Stimulated activated CD4-positive, alpha-beta T cell treated with anti-CD3 and anti-CD28 coated beads, Interleukin-2, amount 100 ng/mL, for 48 hours (primary cell): Measurements from ENCODE around the gene CCDC17.
"Not testable (repeated sequence)": the region's sequence is repeated elsewhere in the genome, so short reads cannot be mapped to it uniquely, and the experiment has no call there.

ENCODE experiments used
- DNase-seq, 2 donors: peaks; one replicate each; pipeline ENCODE4 v3.0.0-alpha.2; 2020

CCDC17 gene

GRCh38 chr1:45621501-45621836 lies 2.4 kb downstream of the CCDC17 start:
- no peak for DNase-seq

GRCh38 chr1:45620588-45621500 lies 3.0 kb downstream of the CCDC17 start:
- no peak for DNase-seq

GRCh38 chr1:45619149-45619921 lies 4.5 kb downstream of the CCDC17 start:
- no peak for DNase-seq

GRCh38 chr1:45617618-45618017 lies 6.2 kb downstream of the CCDC17 start:
- no peak for DNase-seq

DNA sequence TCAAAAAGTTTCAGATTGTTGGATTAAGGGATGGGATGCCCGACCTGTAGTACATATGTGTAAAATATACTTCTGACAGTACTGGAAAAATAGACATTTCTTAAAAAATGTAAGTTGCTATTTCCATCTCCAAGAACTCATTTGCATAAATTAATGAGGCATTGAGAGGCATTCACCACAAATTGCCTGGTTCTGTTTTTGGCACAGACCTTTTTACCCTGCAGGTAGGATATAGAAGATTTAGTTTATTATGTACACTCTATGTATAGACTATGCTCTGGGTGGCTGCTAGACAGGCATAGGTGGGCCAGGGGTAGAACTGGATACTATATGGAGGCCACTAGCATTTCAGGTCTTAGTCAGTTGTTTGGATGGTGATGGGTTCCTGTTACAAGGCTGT lies 8.0 kb downstream of the CCDC17 start:
- no peak for DNase-seq

DNA sequence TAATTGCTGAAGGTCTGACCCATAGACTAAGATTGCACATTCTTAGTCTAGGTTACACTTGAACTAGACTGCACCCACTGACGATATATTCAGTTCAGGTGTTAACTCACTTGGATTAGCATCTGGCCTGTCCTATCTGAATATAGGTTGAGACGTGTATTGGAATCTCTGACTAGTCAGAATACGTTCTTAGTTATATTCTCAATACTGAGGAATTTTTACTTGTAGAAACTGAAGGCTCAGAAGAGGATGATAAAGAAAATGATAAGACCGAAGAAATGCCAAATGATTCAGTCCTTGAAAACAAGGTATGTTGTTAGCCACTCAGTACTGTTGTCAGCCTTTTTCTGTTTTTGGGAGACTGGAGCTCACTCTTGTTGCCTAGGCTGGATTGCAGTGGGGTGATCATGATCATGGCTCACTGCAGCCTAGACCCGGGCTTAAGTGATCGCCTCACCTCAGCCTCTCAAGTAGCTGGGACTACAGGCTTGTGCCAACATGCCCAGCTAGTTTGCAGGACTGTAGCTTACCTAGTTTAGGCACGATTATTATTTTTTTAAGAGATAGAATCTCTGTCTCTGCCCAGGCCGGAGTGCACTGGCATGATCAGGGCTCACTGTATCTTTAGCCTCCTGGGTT lies 10.8 kb downstream of the CCDC17 start:
- no peak for DNase-seq

GRCh38 chr1:45610589-45611226 lies 13.1 kb downstream of the CCDC17 start:
- no peak for DNase-seq

DNA sequence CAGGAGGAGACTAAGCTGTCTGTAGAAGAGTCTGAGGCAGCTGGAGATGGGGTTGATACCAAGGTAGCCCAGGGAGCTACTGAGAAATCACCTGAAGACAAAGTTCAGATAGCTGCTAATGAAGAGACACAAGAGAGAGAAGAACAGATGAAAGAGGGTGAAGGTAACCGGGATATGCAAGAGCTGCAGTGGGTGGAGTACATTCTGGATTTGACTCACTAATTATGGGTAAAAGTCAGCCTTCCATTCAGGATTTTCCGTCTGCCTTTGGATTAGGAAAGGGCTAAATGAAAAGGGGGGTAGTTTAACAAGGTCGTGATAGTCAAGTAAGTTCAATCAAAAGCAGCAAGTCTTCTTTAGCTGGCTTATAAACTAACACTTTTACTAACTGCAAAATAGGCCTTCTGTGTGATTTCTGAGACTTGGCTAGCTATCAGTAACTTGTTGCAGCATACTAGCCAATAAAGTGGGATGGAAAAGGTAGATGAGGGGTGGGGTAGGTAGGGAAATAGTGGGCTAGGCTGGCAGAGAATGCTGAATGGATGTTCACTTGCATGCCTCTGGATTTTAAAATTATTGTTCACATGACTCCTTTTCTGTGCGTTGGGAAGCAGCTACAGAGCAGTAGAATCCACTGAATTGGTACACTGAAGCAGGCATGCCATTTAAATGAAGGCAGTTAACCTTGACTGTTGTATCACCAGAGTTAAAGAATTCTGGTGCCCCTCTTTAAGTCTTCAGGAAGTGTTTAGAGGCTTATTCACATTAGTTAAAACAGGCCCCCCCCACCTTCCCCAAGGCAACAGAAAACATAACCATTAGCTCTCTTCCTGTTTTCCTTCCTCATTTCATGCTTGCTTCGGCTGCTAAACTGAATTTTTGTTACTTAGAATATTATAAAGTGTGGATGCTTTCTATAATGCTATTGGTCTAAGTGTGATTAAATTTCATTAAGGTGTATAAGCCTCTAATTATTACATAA lies 15.4 kb downstream of the CCDC17 start:
- DNase-seq, result no peak

GRCh38 chr1:45607404-45608074 lies 16.3 kb downstream of the CCDC17 start:
- DNase-seq, result no peak

DNA sequence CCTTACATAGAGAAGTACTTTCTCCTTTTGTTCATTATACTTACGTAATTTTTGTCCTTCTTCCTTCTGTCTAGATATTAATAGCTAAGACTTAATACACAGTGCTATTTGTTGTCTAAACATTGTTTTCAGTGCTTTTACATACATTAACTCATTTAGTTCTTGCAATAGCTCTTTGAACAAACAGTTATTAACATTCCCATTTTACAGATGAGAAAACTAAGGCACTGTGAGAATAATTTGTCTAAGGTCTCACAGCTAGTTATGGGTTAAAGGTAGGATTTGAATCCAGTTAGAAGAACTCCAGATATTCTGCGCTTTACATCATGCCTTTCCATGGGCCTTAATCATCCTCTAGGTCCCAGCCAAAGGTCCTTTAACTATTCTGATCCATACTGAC lies 19.6 kb downstream of the CCDC17 start:
- no peak for DNase-seq

DNA sequence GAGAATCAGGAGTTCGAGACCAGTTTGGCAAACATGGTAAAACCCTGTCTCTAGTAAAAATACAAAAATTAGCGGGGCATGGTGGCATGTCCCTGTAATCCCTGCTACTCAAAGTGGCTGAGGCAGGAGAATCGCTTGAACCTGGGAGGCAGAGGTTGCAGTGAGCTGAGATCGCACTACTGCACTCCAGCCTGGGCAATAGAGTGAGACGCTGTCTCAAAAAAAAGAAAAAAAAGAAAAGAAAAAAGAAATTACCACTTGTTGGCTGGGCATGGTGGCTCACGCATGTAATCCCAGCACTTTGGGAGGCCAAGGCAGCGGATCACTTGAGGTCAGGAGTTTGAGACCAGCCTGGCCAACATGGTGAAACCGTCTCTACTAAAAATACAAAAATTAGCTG lies 27.1 kb downstream of the CCDC17 start:
- DNase-seq, result not testable (repeated sequence)

GRCh38 chr1:45594412-45594811 lies 29.4 kb downstream of the CCDC17 start:
- no peak for DNase-seq

DNA sequence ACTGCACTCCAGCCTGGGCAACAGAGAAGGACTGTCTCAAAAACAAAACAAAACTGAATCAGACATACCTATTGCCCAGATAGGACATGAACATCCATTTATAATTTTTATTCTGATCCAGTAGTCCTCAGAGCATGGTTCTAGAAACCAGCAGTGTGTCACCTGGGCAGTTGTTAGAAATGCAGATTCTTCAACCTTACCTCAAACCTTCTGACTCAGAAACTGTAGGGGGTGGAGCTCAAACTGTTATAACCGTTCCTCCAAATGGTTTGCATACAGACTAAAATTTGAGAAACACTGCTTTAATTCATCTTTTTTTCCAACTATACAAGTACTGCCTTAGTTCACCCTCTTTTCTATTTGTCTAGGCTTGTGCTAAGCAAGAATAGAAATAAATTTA lies 34.0 kb downstream of the CCDC17 start:
- DNase-seq, result no peak

- DNase-seq, result no peak
Observed at GRCh38 chr1:45586769-45587168, 37.1 kb downstream of the CCDC17 start.

GRCh38 chr1:45585496-45586075 lies 38.3 kb downstream of the CCDC17 start:
- no peak for DNase-seq

DNA sequence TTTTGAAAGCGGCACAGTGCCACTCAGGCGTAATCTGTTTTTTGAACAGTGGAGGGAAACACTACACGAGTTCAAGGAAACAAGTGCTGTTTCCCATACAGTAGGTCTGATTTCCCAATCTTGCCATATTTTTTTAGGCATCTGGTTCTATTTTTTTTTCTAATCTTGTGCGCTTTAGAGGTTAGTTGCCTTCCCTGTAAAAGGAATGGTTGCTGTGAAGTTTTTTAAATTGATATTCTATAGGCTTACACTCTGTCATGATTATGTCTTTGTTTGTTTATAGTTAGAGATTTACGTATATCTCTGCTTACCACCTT lies 38.8 kb downstream of the CCDC17 start:
- no peak for DNase-seq

- DNase-seq, result peak; percentile 83 to 86
Observed at GRCh38 chr1:45584351-45585109, 39.3 kb downstream of the CCDC17 start.

- peak; percentile 94 to 96 for DNase-seq
Observed at GRCh38 chr1:45583666-45584350, 40.0 kb downstream of the CCDC17 start, which contains the start of gene NASP. TSS of gene NASP (plus strand) at chr1:45584041. CDS start at chr1:45584147, 106 bp downstream.

DNA sequence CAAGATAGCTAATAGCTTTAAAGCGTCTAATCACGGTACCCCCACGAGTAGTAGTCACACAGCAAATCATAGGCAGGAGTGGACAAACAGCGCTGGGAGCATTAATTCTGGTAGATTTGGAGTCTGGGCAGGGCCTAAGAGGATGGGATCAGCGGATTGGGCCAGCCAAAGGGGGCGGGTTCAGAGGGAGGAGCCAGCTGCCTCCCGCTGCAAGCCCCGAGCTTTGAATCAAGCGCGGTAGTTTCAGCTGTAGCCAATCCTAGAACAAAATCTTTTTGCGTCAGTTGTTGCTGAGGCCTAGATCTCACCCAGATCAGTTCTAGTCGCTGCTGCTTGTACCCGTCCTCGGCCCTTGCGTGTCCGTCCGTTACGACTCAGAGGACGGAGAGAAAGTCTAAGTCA lies 40.6 kb downstream of the CCDC17 start:
- peak; percentile 87 for DNase-seq
